HCEC 1CT (cell line): ENCODE data around the gene TASP1.
"Not testable (repeated sequence)": the region's sequence is repeated elsewhere in the genome, so short reads cannot be mapped to it uniquely, and the experiment has no call there.

ENCODE experiments used
- DNase-seq: peaks from one replicate; pipeline ENCODE4 v3.0.0-alpha.2; 2017

The TASP1 gene

DNA sequence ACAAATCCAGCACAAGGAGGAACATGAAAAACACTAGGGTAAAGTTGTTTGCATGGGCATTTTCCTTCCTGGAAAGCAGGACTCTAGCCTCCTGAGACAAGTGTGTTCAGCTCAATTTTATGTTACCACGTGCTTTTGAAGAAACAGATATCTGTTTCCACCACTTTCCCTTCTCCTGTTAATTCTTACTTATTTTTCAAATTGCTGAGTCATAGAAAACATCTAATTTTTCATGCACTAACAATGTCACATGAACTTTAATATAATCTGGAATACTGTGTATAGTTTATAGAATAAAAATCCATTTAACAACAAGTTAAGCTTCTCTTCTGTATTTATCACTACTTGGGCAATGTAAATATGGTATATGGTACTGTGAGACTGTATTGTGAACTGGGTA lies 243.5 kb downstream of the TASP1 start:
- no peak for DNase-seq

DNA sequence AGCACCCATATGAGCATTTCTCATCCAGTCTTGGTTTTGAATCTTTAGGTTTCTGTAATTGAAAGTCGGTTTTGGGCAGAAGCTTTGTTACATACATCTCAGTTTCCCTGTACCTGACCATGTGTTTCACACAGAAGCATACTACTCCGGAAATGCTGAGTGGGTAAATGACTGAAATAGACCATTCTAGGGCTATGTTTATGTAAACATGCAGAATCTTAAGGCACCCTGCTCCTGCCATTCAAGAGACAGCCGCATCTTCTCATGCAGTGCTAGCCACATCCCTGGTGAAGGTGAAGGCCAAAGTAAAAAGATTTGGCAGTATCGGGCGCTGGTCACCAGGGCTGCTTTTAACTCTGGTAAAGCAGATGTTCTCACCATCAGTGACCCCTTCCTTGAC lies 246.3 kb downstream of the TASP1 start:
- DNase-seq, result no peak

DNA sequence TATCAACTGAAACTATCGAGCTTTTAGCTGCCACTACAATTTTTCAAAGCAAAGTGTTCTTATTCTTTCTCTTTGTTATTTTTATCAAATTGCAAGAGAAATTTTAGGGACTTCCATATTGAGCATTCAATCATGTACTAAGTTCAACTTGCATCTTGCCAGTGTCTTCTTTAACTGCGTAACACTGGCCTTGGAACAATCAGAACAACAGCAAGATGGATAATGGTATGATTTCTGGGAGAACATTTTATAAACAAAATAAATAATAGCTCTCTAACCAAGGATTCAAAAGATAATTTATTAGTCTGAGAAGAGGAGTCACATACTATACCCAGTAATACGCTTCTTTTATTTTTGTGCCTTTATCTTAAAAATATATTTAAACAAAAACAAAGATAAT lies 249.6 kb downstream of the TASP1 start:
- DNase-seq, result no peak

DNA sequence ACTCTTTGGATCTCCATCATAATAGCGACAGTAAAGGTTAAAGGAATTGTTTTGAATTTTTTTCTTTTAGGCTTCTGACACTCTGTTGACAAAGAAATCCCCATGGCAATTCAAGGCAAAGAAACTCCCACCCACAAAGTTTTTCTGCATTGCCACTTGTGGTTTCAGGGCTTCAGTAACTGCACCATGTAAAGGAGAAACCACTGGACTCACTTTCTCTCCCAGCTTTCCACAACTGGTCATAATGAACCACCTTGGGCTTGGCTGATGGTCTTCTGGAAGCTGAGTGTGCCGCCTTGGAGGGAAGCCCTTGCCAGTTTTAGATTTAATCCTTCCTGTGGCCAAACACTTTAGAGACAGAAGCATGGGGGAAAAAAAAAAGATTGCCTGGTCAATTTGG lies 254.6 kb downstream of the TASP1 start:
- no peak for DNase-seq

DNA sequence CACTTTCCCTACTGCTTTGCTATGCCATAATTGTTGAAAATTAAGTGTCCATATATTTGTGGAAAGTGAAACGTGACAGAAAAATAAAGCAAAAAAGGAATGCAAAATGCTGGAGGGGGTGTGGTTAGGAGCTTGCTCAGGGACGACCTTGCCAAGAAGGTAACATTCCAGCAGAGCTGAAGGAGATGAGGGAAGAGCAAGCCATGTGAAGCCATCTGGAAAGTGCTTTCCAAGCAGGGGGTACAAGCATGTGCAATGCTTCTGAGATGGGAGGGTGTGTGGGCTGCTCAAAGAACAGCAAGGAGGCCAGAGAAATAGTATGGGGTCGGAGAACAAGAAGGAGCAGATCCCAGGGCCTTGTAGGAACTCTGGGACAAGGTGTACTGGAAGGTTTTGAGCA lies 255.9 kb downstream of the TASP1 start:
- DNase-seq, result no peak

DNA sequence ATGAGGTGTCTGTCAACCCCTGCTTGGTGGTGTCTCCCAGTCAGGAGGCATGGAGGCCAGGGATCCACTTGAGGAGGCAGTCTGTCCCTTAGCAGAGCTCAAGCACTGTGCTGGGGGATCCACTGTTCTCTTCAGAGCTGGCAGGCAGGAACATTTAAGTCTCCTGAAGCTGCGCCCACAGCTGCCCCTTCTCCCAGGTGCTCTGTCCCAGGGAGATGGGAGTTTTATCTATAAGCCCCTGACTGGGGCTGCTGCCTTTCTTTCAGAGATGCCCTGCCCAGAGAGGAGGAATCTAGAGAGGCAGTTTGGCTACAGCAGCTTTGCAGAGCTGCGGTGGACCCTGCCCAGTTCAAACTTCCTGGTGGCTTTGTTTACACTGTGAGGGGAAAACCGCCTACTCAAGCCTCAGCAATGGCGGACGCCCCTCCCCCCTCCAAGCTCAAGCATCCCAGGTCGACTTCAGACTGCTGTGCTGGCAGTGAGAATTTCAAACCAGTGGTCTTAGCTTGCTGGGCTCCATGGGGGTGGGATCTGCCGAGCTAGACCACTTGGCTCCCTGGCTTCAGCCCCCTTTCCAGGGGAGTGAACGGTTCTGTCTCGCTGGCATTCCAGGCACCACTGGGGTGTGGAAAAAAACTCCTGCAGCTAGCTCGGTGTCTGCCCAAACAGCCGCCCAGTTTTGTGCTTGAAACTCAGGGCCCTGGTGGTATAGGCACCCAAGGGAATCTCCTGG lies 258.1 kb downstream of the TASP1 start:
- DNase-seq, result not testable (repeated sequence)

DNA sequence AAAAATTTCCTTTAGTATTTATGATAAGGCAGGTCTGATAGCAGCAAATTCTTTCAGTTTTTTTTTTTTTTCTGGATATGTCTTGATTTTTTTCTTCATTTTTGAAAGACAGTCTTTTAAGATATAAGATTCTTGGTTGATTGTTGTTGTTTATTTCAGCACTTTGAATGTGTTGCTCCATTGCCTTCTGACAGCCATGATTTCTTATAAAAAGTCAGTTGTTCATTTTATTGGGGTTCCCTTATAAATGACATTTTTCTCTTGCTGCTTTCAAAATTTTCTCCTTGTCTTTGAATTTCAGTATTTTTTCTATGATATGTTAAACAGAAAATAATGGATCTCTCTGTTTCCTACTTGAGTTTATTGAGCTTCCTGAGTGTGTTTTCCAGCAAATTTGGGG lies 265.3 kb downstream of the TASP1 start:
- DNase-seq, result no peak

DNA sequence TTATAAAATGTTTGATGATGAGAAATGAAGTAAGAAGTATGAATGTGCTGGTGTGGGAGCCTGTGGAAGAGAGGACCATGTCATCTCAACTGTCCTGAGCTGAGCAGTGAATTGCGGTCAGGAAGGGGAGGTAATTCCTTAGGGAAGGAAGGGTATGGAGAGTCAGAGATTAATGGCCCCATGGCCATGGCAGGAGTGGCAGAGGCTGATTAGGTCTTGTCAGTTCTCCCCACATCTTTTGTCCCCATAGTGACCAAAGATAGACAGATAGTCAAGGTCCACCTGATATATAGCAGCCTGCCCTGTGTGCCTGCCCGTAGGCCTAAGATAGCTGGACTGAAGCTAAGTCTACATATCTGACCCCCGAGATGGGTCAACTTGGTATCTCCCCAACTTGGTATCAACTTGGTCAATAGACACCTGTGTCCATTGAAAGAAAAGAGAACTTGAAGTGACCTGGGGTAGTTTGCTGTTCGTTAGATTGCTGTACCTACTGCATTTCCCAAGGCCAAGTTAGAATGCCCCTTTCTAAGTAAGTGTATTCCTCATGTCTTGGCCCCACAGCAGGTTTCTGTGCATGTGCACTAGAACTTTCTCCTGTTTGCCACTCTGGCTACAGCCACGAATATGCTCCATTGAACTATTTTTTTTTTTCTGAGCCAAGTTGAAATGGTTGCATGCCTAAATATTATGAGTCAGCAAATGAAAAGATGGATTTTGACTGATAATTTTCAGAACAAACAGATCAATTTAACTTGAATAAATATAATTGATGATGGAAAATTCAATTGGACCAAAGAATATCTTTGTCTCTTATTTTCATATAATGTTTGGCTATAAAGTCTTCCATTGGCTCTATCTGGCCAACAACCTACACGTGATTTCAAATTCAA lies 274.2 kb downstream of the TASP1 start:
- no peak for DNase-seq

DNA sequence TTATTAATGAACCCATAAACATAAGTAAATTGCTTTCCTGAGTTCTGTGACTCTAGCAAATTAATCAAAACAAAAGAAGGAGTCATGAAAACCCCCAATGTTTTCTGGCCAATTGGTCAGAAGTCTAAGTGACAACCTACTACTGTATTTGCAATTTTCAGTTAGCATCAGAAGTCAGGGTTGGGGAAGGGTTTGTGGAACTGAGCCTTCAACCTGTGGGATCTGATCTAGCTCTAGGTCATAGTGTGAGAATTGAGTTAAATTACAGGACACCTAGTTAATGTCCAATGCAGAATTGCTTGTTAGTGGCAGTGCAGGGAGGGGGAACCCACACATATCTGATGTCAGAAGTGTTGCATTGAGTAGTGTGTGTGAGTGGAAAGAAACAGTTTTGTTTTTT lies 275.3 kb downstream of the TASP1 start:
- no peak for DNase-seq

DNA sequence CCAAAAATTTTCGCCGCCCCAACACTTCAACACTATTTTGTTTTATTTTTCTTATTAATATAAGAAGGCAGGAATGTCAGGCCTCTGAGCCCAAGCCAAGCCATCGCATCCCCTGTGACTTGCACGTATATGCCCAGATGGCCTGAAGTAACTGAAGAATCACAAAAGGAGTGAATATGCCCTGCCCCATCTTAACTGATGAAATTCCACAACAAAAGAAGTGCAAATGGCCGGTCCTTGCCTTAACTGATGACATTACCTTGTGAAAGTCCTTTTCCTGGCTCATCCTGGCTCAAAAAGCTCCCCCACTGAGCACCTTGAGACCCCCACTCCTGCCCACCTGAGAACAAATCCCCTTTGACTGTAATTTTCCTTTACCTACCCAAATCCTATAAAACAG lies 276.6 kb downstream of the TASP1 start:
- DNase-seq, result not testable (repeated sequence)

DNA sequence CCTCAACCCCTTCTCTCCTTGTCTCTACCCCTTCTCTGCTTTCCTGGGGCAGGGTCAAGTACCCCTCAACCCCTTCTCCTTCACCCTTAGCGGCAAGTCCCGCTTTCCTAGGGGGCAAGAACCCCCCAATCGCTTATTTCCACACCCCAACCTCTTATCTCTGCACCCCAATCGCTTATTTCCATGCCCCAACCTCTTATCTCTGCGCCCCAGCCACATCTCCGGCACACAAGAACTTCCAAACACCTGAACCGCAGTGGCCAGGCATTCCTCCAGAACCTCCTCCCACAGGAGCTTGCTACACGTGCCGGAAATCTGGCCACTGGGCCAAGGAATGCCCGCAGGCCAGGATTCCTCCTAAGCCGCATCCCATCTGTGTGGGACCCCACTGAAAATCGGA lies 279.8 kb downstream of the TASP1 start:
- DNase-seq, result not testable (repeated sequence)

DNA sequence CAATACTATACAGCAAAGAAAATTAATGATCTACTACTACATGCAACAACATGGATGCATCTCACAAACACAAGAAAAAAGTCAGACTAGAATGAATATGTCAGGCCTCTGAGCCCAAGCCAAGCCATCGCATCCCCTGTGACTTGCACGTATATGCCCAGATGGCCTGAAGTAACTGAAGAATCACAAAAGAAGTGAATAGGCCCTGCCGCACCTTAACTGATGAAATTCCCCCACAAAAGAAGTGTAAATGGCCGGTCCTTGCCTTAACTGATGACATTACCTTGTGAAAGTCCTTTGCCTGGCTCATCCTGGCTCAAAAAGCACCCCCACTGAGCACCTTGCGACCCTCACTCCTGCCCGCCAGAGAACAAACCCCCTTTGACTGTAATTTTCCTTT lies 280.9 kb downstream of the TASP1 start:
- not testable (repeated sequence) for DNase-seq

DNA sequence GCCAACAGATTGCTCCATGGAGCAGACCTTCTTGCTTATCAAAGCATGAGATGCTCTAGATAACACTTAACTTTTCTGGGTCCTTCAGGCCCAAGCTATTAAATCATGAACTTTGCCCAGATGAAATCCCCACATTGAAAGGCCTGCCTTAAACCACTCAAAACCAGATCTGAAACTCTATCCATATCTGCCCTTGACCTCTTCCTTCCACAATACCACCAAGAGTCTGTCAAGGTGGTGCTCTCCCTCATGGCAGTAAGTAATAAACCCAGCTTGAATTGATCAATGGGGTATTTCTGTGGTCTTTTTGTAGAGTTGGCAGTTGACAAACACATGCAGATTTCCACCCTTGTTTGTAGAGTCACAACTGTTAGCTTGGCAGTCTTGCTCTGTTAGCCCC lies 282.1 kb downstream of the TASP1 start:
- DNase-seq, result no peak

DNA sequence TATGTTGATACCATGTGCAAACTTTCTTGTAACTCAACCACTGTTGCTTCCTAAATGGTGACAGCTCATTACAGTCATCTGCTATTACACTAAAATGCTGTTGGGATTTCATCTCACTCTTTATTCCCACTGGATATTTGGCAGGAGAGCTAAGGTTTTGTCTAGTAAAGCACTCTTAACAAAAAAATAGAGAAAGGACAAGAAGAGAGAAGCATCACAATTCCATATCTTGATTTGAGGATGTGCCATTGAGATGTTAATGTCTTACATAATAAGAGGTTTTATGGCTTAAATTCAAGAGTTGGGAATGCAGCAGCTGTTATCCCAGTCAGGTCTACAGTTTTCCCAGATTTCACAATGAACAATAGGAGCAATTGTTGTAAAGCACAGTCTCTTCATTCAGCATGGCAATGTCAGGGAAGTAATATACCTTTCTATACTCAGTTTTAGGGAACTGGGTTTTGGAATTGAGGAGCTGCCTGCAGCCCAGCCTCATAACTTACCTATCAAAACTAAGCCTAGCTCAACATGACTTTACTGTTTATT lies 282.7 kb downstream of the TASP1 start:
- no peak for DNase-seq

DNA sequence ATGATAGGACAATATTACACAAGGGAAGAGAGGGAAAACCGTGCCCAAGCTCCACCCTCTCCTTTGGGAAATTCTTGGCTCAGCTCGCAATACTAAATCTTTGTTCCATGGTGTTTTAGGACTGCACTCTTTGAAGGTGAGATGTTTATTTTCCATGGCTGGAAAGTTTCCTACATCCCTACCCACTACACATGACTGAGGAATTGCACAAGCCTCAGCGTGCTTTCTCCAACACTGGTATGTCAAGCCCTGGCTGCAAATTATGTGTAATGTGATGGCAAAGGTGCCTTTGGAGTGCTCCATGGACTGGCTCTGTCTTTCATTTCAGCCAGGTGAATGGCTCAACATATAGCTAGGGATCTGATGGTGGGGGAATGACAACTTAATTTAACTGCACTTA lies 283.3 kb downstream of the TASP1 start:
- no peak for DNase-seq

DNA sequence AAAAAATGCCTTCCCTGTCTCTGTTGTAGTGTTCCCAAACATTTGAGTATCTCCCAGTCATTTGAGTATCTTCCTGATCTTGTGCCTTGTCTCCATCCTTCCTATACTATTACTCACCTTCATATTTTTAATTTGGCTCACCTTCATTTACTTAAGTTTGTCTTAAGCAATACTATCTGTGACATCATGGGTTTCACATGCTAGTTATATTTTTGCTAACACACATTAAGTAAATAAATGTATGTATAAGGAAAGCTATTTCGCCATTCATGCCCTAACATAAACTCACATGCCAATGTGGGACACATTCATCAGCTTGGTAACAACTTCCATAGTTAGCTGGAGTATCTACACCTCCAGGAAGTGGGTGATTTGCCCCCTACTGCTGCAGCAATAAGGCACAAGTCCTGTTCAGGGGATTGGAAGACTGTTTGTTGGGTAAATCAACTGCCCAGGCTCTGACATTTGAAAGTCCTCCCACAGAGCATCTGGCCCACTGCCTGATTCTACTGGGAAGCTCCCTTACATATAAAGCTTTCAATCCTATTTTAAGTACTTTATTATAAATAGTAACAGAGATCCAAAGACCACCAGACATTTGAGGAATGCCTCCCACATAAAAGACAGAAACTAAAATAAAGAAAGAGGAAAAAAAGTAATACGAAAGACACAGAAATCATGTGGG lies 285.3 kb downstream of the TASP1 start:
- no peak for DNase-seq

DNA sequence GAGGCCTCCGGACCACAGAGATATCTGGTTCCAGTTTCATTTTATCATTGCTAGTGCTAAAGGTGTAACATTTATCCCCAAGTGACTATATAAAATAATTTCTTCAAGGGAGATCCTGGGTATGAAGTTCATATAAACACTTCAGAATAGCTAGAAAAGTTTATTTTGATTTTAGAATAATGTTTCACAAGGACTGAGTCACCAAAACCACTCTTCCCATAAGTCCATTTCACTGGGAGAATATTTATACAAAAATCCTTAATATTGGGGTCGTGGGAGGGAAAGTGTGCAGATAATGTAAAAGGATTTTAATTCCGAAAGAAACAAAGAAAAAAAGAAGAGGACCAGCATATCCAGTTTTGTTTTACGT lies 289.5 kb downstream of the TASP1 start:
- DNase-seq, result no peak

DNA sequence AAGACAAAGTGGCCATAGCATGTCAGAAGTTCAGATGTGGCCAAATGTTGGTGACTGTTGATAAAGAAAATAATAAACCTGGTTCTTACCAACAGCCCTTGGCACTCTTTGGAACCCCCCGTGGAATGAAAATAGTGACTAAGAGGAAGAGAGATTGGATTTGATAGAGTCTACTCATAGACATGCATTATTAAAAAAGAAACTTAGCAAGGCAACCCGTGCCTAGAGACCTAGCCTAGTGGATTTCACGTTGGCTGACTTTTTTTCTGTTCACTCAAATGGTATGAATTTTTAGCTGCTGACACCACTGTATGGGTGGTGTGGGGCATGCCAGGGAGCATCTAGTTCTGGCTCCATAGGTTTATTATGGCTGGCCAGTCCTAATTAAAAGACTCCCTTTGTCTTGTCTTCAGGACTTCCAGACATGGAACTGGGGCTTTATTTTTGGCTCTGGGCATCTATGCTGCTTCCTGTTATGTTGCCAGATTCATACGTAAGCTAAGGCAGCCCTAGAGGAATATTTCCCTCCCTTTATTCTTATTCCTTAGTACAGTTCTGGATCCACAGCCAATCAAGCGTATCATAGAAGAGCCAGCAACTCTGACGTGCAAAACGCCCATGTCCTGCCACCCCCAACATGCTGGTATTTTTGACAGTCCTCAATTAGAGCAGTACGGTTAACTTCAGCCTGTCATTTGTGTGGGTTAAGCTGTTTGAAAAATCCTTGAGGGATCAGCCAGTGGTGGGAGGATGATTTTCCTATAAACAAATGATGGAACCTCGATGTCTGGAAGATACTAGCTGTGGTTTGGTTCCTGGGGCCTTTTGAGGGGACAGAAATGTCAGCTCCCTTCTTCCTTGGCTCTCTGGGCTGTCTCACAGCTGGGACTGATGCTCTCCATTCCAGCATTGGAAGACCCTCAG lies 290.2 kb downstream of the TASP1 start:
- DNase-seq, result no peak

DNA sequence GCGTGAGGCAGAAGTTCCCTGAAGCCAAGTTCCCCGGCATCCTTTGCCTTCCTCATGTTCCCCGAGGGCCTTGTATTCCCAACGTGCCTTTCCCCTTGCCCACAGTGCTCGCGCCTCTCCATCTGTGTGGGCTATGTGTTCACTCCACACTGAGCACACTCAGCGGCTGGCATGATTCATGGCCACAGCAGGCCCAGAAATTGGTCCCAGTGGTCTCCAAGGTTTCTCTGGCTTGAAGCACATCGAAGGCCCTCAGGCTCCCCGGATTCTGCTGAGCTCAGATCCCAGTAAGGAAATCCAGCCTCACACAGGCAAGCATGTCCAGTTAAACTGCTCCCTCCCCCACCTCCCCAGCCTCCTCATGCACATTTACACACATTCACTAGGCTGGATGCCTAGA lies 294.1 kb downstream of the TASP1 start:
- no peak for DNase-seq

DNA sequence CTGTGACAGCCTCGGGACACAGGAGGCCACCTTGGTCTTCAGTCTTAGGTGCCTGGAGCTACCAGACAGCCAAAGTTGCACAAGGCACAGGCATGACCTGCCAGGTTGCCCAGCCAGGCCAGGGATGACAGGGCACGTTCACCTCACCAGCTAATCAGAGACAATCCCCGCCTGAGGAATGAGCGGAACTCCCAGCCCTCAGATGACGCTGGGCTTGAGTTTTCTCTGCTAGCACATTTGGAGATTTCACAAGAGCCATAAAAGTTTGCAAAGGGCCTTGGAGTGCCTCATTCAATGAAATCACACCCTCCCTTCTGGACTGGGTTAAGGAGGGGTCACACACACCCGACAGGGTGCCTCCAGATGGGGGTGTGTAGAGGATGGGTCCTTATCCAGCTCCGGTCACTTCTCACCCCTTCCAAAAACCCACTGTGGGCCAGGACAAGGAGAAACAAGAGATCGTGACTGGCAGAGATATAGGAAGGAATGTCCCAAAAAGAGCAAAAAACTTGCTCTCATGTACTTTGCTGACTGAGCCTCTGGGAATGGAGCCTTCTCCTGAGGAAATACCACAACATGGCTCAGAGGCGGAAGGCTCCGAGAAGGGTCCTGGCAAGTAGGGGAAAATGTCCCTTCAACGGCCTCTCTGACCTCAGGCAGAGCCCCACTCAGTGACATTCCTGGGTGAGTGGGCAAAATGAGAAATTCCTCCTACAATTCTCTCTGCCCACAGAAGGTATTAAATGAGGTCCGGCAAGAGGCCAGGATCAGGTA lies 296.1 kb downstream of the TASP1 start:
- DNase-seq, result no peak

DNA sequence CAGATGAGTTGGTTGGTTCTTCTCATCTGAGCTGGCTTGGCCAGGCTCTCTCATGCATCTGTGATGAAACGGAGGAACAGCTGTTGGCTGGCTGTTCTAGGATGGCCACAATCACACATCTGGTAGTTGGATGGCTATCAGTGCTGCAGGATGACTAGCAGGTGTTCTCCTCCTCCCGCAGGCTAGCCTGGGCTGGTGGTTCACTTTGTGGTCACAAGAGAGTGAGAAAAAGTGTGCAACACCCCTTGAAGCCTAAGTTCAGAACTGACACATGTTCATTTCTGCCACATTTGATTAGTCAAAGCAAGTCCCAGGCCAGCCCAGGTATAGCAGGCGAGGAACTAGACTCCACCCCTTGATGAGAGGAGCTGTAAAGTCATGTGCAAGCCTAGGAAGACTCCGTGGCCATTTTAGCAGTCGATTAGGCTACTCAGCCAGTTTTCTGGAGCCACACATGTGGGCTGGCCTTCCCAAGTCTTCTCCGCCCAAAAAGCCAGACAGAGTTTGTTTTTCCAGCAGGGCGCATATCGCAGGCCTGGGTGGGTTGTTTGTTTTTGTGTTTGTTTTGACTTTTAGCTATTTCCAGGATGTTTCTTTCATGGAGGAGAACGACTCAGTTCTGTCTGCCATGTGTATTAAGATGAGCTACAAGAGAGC lies 296.9 kb downstream of the TASP1 start:
- DNase-seq, result no peak
